Rectal smooth muscle tissue (tissue), 1 donor: Measurements from ENCODE around the gene CD96.

Experiments used
- H3K27ac ChIP-seq: one replicate; pipeline ENCODE4 v1.7.0; 2013; ENCODE audit warnings: low read depth, low read length, inconsistent platforms
- H3K27me3 ChIP-seq: one replicate; pipeline ENCODE4 v1.7.0; 2013; ENCODE audit warnings: low read length; ENCODE audit not compliant: control insufficient read depth, insufficient read depth
- H3K36me3 ChIP-seq: one replicate; pipeline ENCODE4 v1.7.0; 2013; ENCODE audit warnings: low read length; ENCODE audit not compliant: control insufficient read depth, insufficient read depth
- H3K4me1 ChIP-seq: one replicate; pipeline ENCODE4 v1.7.0; 2013; ENCODE audit warnings: low read length; ENCODE audit not compliant: control insufficient read depth, insufficient read depth
- H3K4me3 ChIP-seq: one replicate; pipeline ENCODE4 v1.7.0; 2013; ENCODE audit warnings: low read length
- H3K9ac ChIP-seq: one replicate; pipeline ENCODE4 v1.7.0; 2013; ENCODE audit warnings: low read length

Gene CD96

GRCh38 chr3:111603679-111604078, 61.7 kb downstream of the CD96 start:
- Histone ChIP-seq H3K4me1 (no peaks in the 10 kb centered on the region), H3K4me3 (no peak overlapping the region), H3K27ac (no peak overlapping the region), H3K36me3 (no peaks in the 10 kb centered on the region), H3K9ac (no peak overlapping the region), H3K27me3 (no peaks in the 10 kb centered on the region)

DNA sequence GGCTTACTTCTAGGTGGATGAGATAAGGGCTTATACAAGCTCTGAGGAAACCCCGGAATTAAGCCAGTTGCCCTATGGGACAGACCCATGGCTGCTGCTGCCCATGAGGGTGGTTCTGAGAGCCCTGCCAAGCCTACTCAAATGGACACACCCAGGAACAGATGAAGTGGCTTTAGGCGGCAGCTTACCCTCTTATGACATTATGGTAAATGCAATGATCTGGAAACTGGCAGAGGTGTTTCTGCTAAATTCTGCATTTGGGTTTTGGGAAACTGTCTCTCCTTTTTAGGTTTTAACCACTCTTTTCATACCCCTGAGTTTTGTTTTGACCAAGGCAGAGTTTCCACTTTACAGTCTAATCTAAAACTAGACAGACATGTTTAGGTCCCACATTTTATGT, 62.1 kb downstream of the CD96 start:
- Histone ChIP-seq H3K4me3 (no peak overlapping the region), H3K36me3 (no peaks in the 10 kb centered on the region), H3K27me3 (no peaks in the 10 kb centered on the region), H3K27ac (no peak overlapping the region), H3K4me1 (no peaks in the 10 kb centered on the region), H3K9ac (no peak overlapping the region)

GRCh38 chr3:111605018-111605417, 63.0 kb downstream of the CD96 start:
- H3K9ac ChIP-seq = no peak overlapping the region
- no peaks in the 10 kb centered on the region for H3K27me3 ChIP-seq
- no peaks in the 10 kb centered on the region for H3K36me3 ChIP-seq
- H3K4me3 ChIP-seq = no peak overlapping the region
- H3K27ac ChIP-seq = no peak overlapping the region
- no peaks in the 10 kb centered on the region for H3K4me1 ChIP-seq

- no peaks in the 10 kb centered on the region for H3K27me3 ChIP-seq
- H3K9ac ChIP-seq = no peak overlapping the region
- no peak overlapping the region for H3K4me3 ChIP-seq
- no peaks in the 10 kb centered on the region for H3K36me3 ChIP-seq
- H3K27ac ChIP-seq = no peak overlapping the region
- H3K4me1 ChIP-seq = no peaks in the 10 kb centered on the region
These were observed 63.5 kb downstream of the CD96 start for GRCh38 chr3:111605493-111605892.

DNA sequence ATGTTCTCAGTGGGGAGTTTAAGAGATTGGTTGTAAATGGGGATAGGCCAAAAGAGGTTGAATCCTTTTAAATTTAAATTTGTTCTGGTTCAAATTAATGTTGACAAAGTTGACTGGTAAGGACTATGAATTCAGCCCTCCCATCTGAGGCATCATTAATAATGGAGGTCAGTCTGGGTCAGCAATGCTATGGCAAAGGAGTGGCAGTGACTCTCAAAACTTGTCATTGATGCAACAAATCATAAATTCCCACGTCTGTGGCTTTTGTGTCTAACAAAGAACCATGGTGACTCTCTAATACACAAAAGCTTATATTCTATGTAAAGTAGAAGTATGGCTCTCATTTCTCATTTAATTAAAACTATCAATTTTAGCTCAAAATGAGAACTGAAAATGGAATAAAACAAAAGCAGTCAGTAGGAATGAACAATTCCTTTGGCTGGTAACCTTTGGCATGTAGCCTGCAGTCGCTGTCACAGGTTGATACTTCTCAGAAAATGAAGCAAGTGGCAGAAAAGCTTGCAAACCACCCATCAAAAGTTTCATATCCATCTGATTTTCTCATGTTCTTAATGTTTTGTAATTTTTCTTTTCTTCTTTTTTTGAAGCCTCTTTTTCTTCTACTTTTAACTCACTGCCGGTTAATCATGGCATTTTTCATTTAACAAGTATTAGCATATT, 65.4 kb downstream of the CD96 start:
- Histone ChIP-seq H3K27me3 (no peaks in the 10 kb centered on the region), H3K4me3 (no peak overlapping the region), H3K9ac (no peak overlapping the region), H3K4me1 (no peaks in the 10 kb centered on the region), H3K27ac (no peak overlapping the region), H3K36me3 (no peaks in the 10 kb centered on the region)

- Histone ChIP-seq H3K27me3 (no peaks in the 10 kb centered on the region), H3K9ac (no peak overlapping the region), H3K36me3 (no peaks in the 10 kb centered on the region), H3K4me3 (no peak overlapping the region), H3K4me1 (no peaks in the 10 kb centered on the region), H3K27ac (no peak overlapping the region)
These were observed 66.4 kb downstream of the CD96 start for GRCh38 chr3:111608383-111608782.

- no peak overlapping the region for H3K4me3 ChIP-seq
- no peaks in the 10 kb centered on the region for H3K4me1 ChIP-seq
- H3K27me3 ChIP-seq = no peaks in the 10 kb centered on the region
- no peak overlapping the region for H3K9ac ChIP-seq
- no peaks in the 10 kb centered on the region for H3K36me3 ChIP-seq
- H3K27ac ChIP-seq = no peak overlapping the region
These were observed 67.7 kb downstream of the CD96 start for GRCh38 chr3:111609700-111610099.

GRCh38 chr3:111610189-111610588, 68.2 kb downstream of the CD96 start:
- no peaks in the 10 kb centered on the region for H3K36me3 ChIP-seq
- H3K27me3 ChIP-seq = no peaks in the 10 kb centered on the region
- no peaks in the 10 kb centered on the region for H3K4me1 ChIP-seq
- no peak overlapping the region for H3K4me3 ChIP-seq
- H3K9ac ChIP-seq = no peak overlapping the region
- no peak overlapping the region for H3K27ac ChIP-seq

DNA sequence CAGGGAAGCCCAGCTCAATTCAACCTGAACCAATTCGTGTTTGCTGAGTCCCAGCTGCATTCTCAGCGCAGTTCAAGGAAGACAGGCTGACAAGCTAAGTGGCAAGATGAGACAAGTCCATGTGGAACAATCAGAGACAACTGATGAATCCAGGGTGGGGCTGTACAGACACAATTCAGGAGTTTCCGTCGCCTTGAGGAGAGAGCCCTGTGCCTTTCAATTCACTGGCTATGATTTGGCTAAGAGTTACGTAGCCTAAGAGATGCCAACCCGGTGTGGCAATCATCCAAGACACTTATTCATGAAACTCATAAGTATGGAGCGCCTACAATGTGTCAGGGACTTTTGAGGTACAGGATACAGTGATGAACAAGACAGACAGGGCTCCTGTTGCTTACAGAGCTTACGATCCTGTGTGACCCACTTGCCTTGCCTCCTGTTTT, 68.6 kb downstream of the CD96 start:
- no peaks in the 10 kb centered on the region for H3K27me3 ChIP-seq
- no peak overlapping the region for H3K4me3 ChIP-seq
- H3K36me3 ChIP-seq = no peaks in the 10 kb centered on the region
- no peaks in the 10 kb centered on the region for H3K4me1 ChIP-seq
- no peak overlapping the region for H3K9ac ChIP-seq
- no peak overlapping the region for H3K27ac ChIP-seq

GRCh38 chr3:111613294-111613693, 71.3 kb downstream of the CD96 start:
- Histone ChIP-seq H3K4me1 (no peaks in the 10 kb centered on the region), H3K9ac (no peak overlapping the region), H3K27me3 (no peaks in the 10 kb centered on the region), H3K36me3 (no peaks in the 10 kb centered on the region), H3K27ac (no peak overlapping the region), H3K4me3 (no peak overlapping the region)

- Histone ChIP-seq H3K27me3 (no peaks in the 10 kb centered on the region), H3K4me1 (no peaks in the 10 kb centered on the region), H3K36me3 (no peaks in the 10 kb centered on the region), H3K27ac (no peak overlapping the region), H3K4me3 (no peak overlapping the region), H3K9ac (no peak overlapping the region)
These were observed 73.9 kb downstream of the CD96 start for GRCh38 chr3:111615880-111616279.

DNA sequence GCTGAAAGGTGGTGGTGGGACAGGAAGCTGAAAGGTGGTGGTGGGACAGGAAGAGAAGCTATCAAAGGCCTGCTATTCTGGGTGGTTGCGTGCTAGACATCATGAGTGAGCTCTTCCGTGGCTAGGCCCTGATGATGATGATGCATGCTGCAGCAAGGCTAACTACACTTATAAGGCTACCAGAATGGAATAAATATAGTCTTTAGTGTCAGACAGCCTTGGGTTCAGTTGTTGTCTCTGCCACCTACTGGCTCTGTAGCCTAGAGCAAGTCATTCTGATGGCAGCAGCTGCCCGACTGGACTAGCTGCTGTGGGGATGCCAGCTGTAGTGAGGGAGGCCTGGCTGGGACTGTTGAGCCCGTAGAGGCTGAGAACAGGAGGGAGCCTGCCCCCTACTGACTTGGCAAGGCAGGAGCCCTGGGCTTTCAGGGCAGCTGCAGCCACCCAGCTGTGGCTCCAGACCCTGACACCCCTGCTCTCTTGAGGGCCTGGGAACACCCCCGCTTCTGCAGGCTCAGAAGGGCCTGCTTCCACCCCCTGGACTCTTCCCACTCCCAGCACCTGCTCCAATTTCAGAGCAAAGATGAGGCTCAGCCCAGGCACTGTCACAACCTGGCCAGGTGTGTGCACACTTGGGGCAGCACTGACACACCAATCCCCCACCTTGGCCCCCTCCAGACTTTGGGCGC, 74.6 kb downstream of the CD96 start:
- no peak overlapping the region for H3K4me3 ChIP-seq
- no peaks in the 10 kb centered on the region for H3K36me3 ChIP-seq
- no peaks in the 10 kb centered on the region for H3K27me3 ChIP-seq
- no peak overlapping the region for H3K9ac ChIP-seq
- no peak overlapping the region for H3K27ac ChIP-seq
- no peaks in the 10 kb centered on the region for H3K4me1 ChIP-seq

DNA sequence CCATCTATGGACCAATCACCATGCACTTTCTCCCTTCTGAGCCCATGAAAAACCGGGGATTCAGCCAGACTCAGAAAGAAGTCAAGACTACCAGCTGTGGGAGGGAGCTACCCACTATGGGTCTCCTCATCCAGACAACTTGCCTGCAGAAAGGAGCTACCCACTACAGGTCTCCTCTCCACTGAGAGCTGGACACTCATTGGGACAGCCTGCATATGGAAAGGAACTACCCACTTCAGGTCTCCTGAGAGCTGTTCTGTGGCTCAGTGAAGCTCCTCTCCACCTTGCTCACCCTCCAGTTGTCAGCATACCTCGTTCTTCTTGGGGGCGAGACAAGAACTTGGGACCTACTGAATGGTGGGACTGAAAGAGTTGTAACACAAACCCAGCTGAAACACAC, 75.4 kb downstream of the CD96 start:
- H3K27ac ChIP-seq = no peak overlapping the region
- no peaks in the 10 kb centered on the region for H3K27me3 ChIP-seq
- H3K4me1 ChIP-seq = no peaks in the 10 kb centered on the region

More for the DNA sequence above, 75.4 kb downstream of the CD96 start:
- H3K4me3 ChIP-seq = no peak overlapping the region
- H3K36me3 ChIP-seq = no peaks in the 10 kb centered on the region
- no peak overlapping the region for H3K9ac ChIP-seq
